H1 (cell line): ENCODE results near the gene SLC8B1. TPM values are rescaled to one million over a fixed set of nuclear protein-coding genes. Genes with fewer than 3 reads are reported as not detected.

Source experiments
- CTCF ChIA-PET: fragments of 300-600 bp; sonication (Branson Sonifier 250); formaldehyde crosslinking; loops from one replicate; lab custom pipeline; 2021; ENCODE audit not compliant: partially characterized antibody; lab: Charles Lee
- POLR2A ChIA-PET: fragments of 300-600 bp; sonication (Branson Sonifier 250); formaldehyde crosslinking; loops from one replicate; lab custom pipeline; 2021; ENCODE audit warnings: inconsistent platforms; ENCODE audit not compliant: partially characterized antibody; lab: Charles Lee
- DNase-seq, 2 experiments: peaks; one replicate each; pipeline versions ENCODE4 v3.0.0 to v3.0.0-alpha.2; 2010 to 2022; ENCODE audit warnings: low spot score in 2 of 2, low read depth in 1 of 2, mixed read lengths in 1 of 2
- FAIRE-seq: peaks from 2 replicates; lab custom pipeline; 2011; peaks lifted over from hg19 to GRCh38; lab: Jason Lieb, UNC
- H2AFZ ChIP-seq: 2 replicates; pipeline ENCODE4 v1.8.1; 2012; ENCODE audit warnings: low read length, inconsistent platforms
- H2AK5ac ChIP-seq: 2 replicates; pipeline ENCODE4 v1.6.1; 2013; ENCODE audit warnings: low read depth, low read length
- H2BK120ac ChIP-seq: replicated peaks from 2 replicates; pipeline ENCODE3; 2013; ENCODE audit warnings: low read depth, low read length, inconsistent platforms
- H2BK12ac ChIP-seq: 2 replicates; pipeline ENCODE4 v1.6.1; 2013; ENCODE audit warnings: low read depth, low read length
- H2BK15ac ChIP-seq: 2 replicates; pipeline ENCODE4 v1.6.1; 2013; ENCODE audit warnings: low read length
- H2BK20ac ChIP-seq: 2 replicates; pipeline ENCODE4 v1.6.1; 2013; ENCODE audit warnings: low read length
- H2BK5ac ChIP-seq: 2 replicates; pipeline ENCODE4 v1.6.1; 2013; ENCODE audit warnings: low read depth, low read length
- H3K14ac ChIP-seq: 2 replicates; pipeline ENCODE4 v1.6.1; 2013; ENCODE audit warnings: inconsistent platforms; ENCODE audit not compliant: insufficient read length
- H3K18ac ChIP-seq: 2 replicates; pipeline ENCODE4 v1.6.1; 2013; ENCODE audit warnings: low read length; ENCODE audit errors: extremely low read depth
- H3K23ac ChIP-seq: 2 replicates; pipeline ENCODE4 v1.6.1; 2013; ENCODE audit warnings: inconsistent platforms; ENCODE audit not compliant: insufficient read length
- H3K23me2 ChIP-seq: 2 replicates; pipeline ENCODE4 v1.6.1; 2013; ENCODE audit warnings: low read depth, low read length
- H3K27ac ChIP-seq: 2 replicates; pipeline ENCODE4 v1.6.1; 2011; ENCODE audit warnings: low read depth, low read length, inconsistent platforms
- H3K27me3 ChIP-seq, 4 experiments: replicated peaks in 1 of 4; 1 replicate in 1 of 4; 2 replicates in 3 of 4; pipeline versions ENCODE4 v1.6.1 to v1.8.1; 2011 to 2013; ENCODE audit warnings: low read length in 3 of 4, mild to moderate bottlenecking in 3 of 4, inconsistent platforms in 2 of 4, mixed read lengths in 2 of 4, moderate library complexity in 1 of 4; ENCODE audit not compliant: control insufficient read depth in 3 of 4, insufficient read depth in 3 of 4; ENCODE audit errors: extremely low read depth in 1 of 4
- H3K36me3 ChIP-seq, 4 experiments: 2 replicates each; pipeline versions ENCODE4 v1.6.1 to v1.8.1; 2011 to 2013; ENCODE audit warnings: mild to moderate bottlenecking in 4 of 4, low read length in 3 of 4, moderate library complexity in 2 of 4, control low read depth in 1 of 4, inconsistent platforms in 1 of 4; ENCODE audit not compliant: insufficient read depth in 4 of 4, control insufficient read depth in 2 of 4
- H3K4ac ChIP-seq: replicated peaks from 2 replicates; pipeline ENCODE3; 2013; ENCODE audit warnings: low read length, low read depth, mixed read lengths, inconsistent platforms; ENCODE audit not compliant: insufficient read length
- H3K4me1 ChIP-seq, 4 experiments: replicated peaks in 1 of 4; 1 replicate in 1 of 4; 2 replicates in 3 of 4; pipeline versions ENCODE4 v1.6.1 to v1.8.1; 2011 to 2013; ENCODE audit warnings: low read length in 3 of 4, inconsistent platforms in 2 of 4, mixed read lengths in 1 of 4; ENCODE audit not compliant: insufficient read depth in 4 of 4, control insufficient read depth in 3 of 4
- H3K4me2 ChIP-seq, 2 experiments: 2 replicates each; pipeline versions ENCODE4 v1.6.1 to v1.8.1; 2011 to 2013; ENCODE audit warnings: low read depth in 2 of 2, low read length in 2 of 2, control low read depth in 1 of 2, inconsistent platforms in 1 of 2, mild to moderate bottlenecking in 1 of 2; ENCODE audit not compliant: insufficient read depth in 1 of 2
- H3K4me3 ChIP-seq, 4 experiments: fragments of 200-600, 300-600 bp in 1 of 4; sonication (generic), shearing (Covaris generic), sonication (Bioruptor Twin) in 1 of 4; 2 replicates each; pipeline versions ENCODE4 v1.5.1 to v1.8.1; 2011 to 2016; ENCODE audit warnings: low read length in 4 of 4, low read depth in 3 of 4, control low read depth in 2 of 4, inconsistent platforms in 2 of 4, mild to moderate bottlenecking in 2 of 4, mixed read lengths in 1 of 4, moderate library complexity in 1 of 4; ENCODE audit not compliant: insufficient read depth in 2 of 4; ENCODE audit errors: extremely low read depth in 1 of 4
- H3K56ac ChIP-seq: replicated peaks from 2 replicates; pipeline ENCODE3; 2013; ENCODE audit warnings: low read depth, mild to moderate bottlenecking, mixed read lengths, low read length, inconsistent platforms; ENCODE audit not compliant: insufficient read length
- H3K79me1 ChIP-seq: 2 replicates; pipeline ENCODE4 v1.6.1; 2013; ENCODE audit warnings: low read depth, low read length, control low read depth
- H3K79me2 ChIP-seq, 2 experiments: 2 replicates each; pipeline versions ENCODE4 v1.6.1 to v1.8.1; 2012 to 2013; ENCODE audit warnings: low read length in 2 of 2, mild to moderate bottlenecking in 2 of 2, inconsistent platforms in 1 of 2; ENCODE audit not compliant: insufficient read depth in 2 of 2, control insufficient read depth in 1 of 2
- H3K9ac ChIP-seq, 4 experiments: replicated peaks in 1 of 4; 1 replicate in 1 of 4; 2 replicates in 3 of 4; pipeline versions ENCODE4 v1.6.1 to v1.8.1; 2011 to 2013; ENCODE audit warnings: low read depth in 3 of 4, low read length in 3 of 4, control low read depth in 2 of 4, mild to moderate bottlenecking in 2 of 4, moderate library complexity in 2 of 4, inconsistent platforms in 1 of 4; ENCODE audit errors: extremely low read depth in 1 of 4
- H3K9me3 ChIP-seq, 2 experiments: 2 replicates each; pipeline versions ENCODE4 v1.6.1 to v1.8.1; 2012 to 2013; ENCODE audit warnings: mild to moderate bottlenecking in 2 of 2, moderate library complexity in 2 of 2, control low read depth in 1 of 2, inconsistent platforms in 1 of 2, low read depth in 1 of 2, low read length in 1 of 2, mixed read lengths in 1 of 2; ENCODE audit not compliant: insufficient read depth in 2 of 2
- H4K20me1 ChIP-seq, 2 experiments: replicated peaks in 1 of 2; 2 replicates each; pipeline versions ENCODE3 to v1.8.1; 2011 to 2013; ENCODE audit warnings: inconsistent platforms in 2 of 2, low read length in 2 of 2, mild to moderate bottlenecking in 1 of 2; ENCODE audit not compliant: insufficient read depth in 2 of 2, control insufficient read depth in 1 of 2
- H4K5ac ChIP-seq: 2 replicates; pipeline ENCODE4 v1.6.1; 2013; ENCODE audit warnings: low read length, low read depth, mixed read lengths, inconsistent platforms; ENCODE audit not compliant: insufficient read length
- H4K8ac ChIP-seq: 2 replicates; pipeline ENCODE4 v1.8.0; 2013; ENCODE audit warnings: mild to moderate bottlenecking, moderate library complexity, low read length, inconsistent platforms; ENCODE audit not compliant: insufficient read depth; ENCODE audit errors: extremely low read depth
- H4K91ac ChIP-seq: replicated peaks from 2 replicates; pipeline ENCODE3; 2013; ENCODE audit warnings: low read length, mixed read lengths, inconsistent platforms; ENCODE audit not compliant: insufficient read length
- CBX8 ChIP-seq: fragments of 300-800, 300-1000 bp; sonication (generic); IDR thresholded peaks from 2 replicates; pipeline ENCODE4 v1.7.1; 2016; ENCODE audit warnings: low read depth, low read length, borderline replicate concordance
- CHD1 ChIP-seq: IDR thresholded peaks from 2 replicates; pipeline ENCODE4 v1.6.1; 2012; ENCODE audit warnings: low read depth, low read length, improper control_type of control experiment
- TCF12 ChIP-seq: IDR thresholded peaks from 2 replicates; pipeline ENCODE4 v1.6.1; 2011; ENCODE audit warnings: low read depth, mild to moderate bottlenecking, low read length
- WGBS, 2 experiments: shearing (Covaris generic) in 1 of 2; methylation state at CpG; one replicate each; pipeline versions ENCODE4 v1.1.6 to v1.1.7; 2013 to 2015; ENCODE audit warnings: low lambda C conversion rate in 2 of 2, mixed read lengths in 2 of 2, inconsistent platforms in 1 of 2, low coverage in 1 of 2, missing lambda C conversion rate in 1 of 2; ENCODE audit not compliant: insufficient replicate concordance in 2 of 2, insufficient coverage in 1 of 2, insufficient read length in 1 of 2; ENCODE audit errors: extremely low coverage in 1 of 2, missing lambda C conversion rate in 1 of 2; 5-methylcytosine and 5-hydroxymethylcytosine counted together
- polyA plus RNA-seq, 7 experiments: library from polyadenylated mRNA; depleted of rRNA in 3 of 7; stranded (reverse) in 5 of 7; unstranded in 2 of 7; fragments of >200 nt in 5 of 7; fragments of 200-250 nt in 2 of 7; gene quantifications; 1 replicate in 5 of 7; 2 replicates in 1 of 7; 4 replicates in 1 of 7; pipeline versions ENCODE4 v1.2.1 to v1.2.3, GENCODE V29; 2011 to 2013; ENCODE audit warnings: missing spikeins in 2 of 7, mixed read lengths in 2 of 7
- total RNA-seq: library from RNA; stranded (reverse); fragmentation: NEBNext Ultra II Directional; extraction: Animal tissue kit (Norgen Biotek cat#: 25700); gene quantifications from 2 replicates; pipeline ENCODE4 v1.2.1, GENCODE V29; 2021

Gene SLC8B1
- total and polyA plus RNA-seq, 2 of the 8 experiments (the other 6 are each of a cell fraction or from before 2014, with no cell fraction given) = 11.2 to 19.1 TPM

- Histone ChIP-seq H3K27me3 (no peaks in the 10 kb centered on the region), H4K5ac (no peak overlapping the region), H2BK120ac (no peak overlapping the region), H4K91ac (no peak overlapping the region), H3K36me3 (no peaks in the 10 kb centered on the region), H2BK12ac (no peak overlapping the region), H3K23ac (no peak overlapping the region), H3K4me2 (no peak overlapping the region), H3K56ac (no peak overlapping the region), H2BK5ac (no peak overlapping the region), H3K4ac (no peak overlapping the region), H2BK20ac (no peak overlapping the region), H2AFZ (no peak overlapping the region), H3K4me3 (no peak overlapping the region), H3K18ac (no peak overlapping the region), H3K4me1 (0 out of 7 replicates have a peak, but pooled peaks cover 0 to 2% (median 0%) of the 10 kb centered on the region in 4 experiments), H2BK15ac (no peak overlapping the region), H4K20me1 (no peaks in the 10 kb centered on the region), H3K79me1 (no peaks in the 10 kb centered on the region), H3K23me2 (no peaks in the 10 kb centered on the region), H3K79me2 (no peaks in the 10 kb centered on the region), H3K9me3 (no peaks in the 10 kb centered on the region), H2AK5ac (no peak overlapping the region), H3K14ac (no peak overlapping the region), H4K8ac (no peak overlapping the region), H3K27ac (no peak overlapping the region), H3K9ac (no peak overlapping the region)
- FAIRE-seq (no peak), DNase-seq (no peak)
- CTCF ChIA-PET = interaction anchor here (0.6 to 1.9 kb wide), 4 partner anchors 9 to 144 kb away, joined by 4 to 6 read pairs (median 4); partner anchors contain the start of gene SLC8B1
- no peak for TF ChIP-seq CHD1
- no peak for TF ChIP-seq TCF12
- no peak for TF ChIP-seq CBX8
- 84% methylated on average over 3 of the region's 3 CpGs; no CpG with 5 or more reads in 1 of the 2 experiments for whole genome bisulfite sequencing, 2 experiments
- POLR2A ChIA-PET = interaction anchor here (1.2 kb wide), 2 partner anchors 45 to 126 kb away, joined by 3 read pairs; no protein-coding TSS in a partner anchor
These were observed 9.0 kb downstream of the SLC8B1 start for GRCh38 chr12:113325916-113326315.
